Esophagus muscularis mucosa (tissue), 4 donors: Measurements from ENCODE around the gene FGFR2. TPM values are rescaled to one million over a fixed set of nuclear protein-coding genes. Genes with fewer than 3 reads are reported as not detected.

Experiments
- DNase-seq: peaks from one replicate; pipeline ENCODE4 v3.0.0-alpha.2; 2017; ENCODE audit errors: extremely low spot score
- H3K27ac ChIP-seq, 4 donors: fragments of 200-600 bp; sonication (generic); replicated peaks in 1 of 4; 1 replicate in 3 of 4; 2 replicates in 1 of 4; pipeline ENCODE4 v1.5.1; 2016 to 2019; ENCODE audit warnings: mild to moderate bottlenecking in 1 of 4
- H3K27me3 ChIP-seq, 4 donors: fragments of 200-600 bp; sonication (generic); one replicate each; pipeline versions ENCODE4 v1.5.1 to v1.6.0; 2016 to 2019
- H3K36me3 ChIP-seq, 4 donors: fragments of 200-600 bp; sonication (generic); one replicate each; pipeline ENCODE4 v1.5.1; 2016 to 2019
- H3K4me1 ChIP-seq, 4 donors: fragments of 200-600 bp; sonication (generic); one replicate each; pipeline ENCODE4 v1.5.1; 2016 to 2019
- H3K4me3 ChIP-seq, 4 donors: fragments of 200-600 bp; sonication (generic); 1 replicate in 2 of 4; 2 replicates in 2 of 4; pipeline ENCODE4 v1.5.1; 2016 to 2019; ENCODE audit warnings: mild to moderate bottlenecking in 4 of 4, moderate library complexity in 1 of 4
- H3K9me3 ChIP-seq, 4 donors: fragments of 200-600 bp; sonication (generic); 1 replicate in 3 of 4; 2 replicates in 1 of 4; pipeline ENCODE4 v1.5.1; 2016 to 2019
- EP300 ChIP-seq: sonication (generic); formaldehyde crosslinking; IDR thresholded peaks from one replicate; pipeline ENCODE4 v1.6.1; 2017; ENCODE audit warnings: antibody characterized with exemption
- POLR2A ChIP-seq: fragments of 450-650 bp; IDR thresholded peaks from one replicate; pipeline ENCODE4 v1.6.1; 2017; ENCODE audit warnings: antibody characterized with exemption, moderate library complexity, mild to moderate bottlenecking, low read depth
- POLR2AphosphoS5 ChIP-seq, 2 donors: sonication (generic); formaldehyde crosslinking; IDR thresholded peaks; one replicate each; pipeline ENCODE4 v1.6.1; 2017; ENCODE audit warnings: antibody characterized with exemption in 2 of 2
- WGBS: methylation state at CpG from one replicate; pipeline ENCODE4 v1.1.5; 2018; 5-methylcytosine and 5-hydroxymethylcytosine counted together
- intact Hi-C: fragments of 100-400 bp; cut with DNase I; formaldehyde crosslinking; loops from one replicate; pipeline ENCODE4 v1.15.1; 2023
- total RNA-seq, 4 donors: library from RNA; depleted of rRNA; stranded (reverse); fragments of >200 nt; gene quantifications; one replicate each; pipeline versions ENCODE4 v1.1.0 to v1.2.1, GENCODE V29; 2016
- TF ChIP-seq, protein P1 (sequence below), 3 experiments: fragments of 200-600 bp in 2 of 3; fragments of 450-650 bp in 1 of 3; sonication (generic) in 2 of 3; IDR thresholded peaks; one replicate each; pipeline ENCODE4 v1.5.1; 2017 to 2019; ENCODE audit warnings: antibody characterized with exemption in 3 of 3, mild to moderate bottlenecking in 2 of 3, moderate library complexity in 1 of 3

The FGFR2 gene
- total RNA-seq, 4 donors from 2014 or later = 58.6 to 74.0 (median 60.5) TPM

GRCh38 chr10:121436630-121437341 lies 161.5 kb downstream of the FGFR2 start:
- intact Hi-C loops = loop anchor here (10.0 kb wide), 1 partner anchor 158 kb away; the partner anchor contains the start of gene FGFR2
- Histone ChIP-seq H3K27ac (peak overlapping the region in 3 of 4 donors; percentile 7 to 38 (median 36)), H3K27me3 (no peaks in the 10 kb centered on the region), H3K9me3 (no peaks in the 10 kb centered on the region), H3K4me3 (no peak overlapping the region), H3K36me3 (no peaks in the 10 kb centered on the region), H3K4me1 (peaks cover 4 to 34% (median 27%) of the 10 kb centered on the region in 4 donors)
- DNase-seq = no peak
- WGBS = 59% methylated on average over 5 of the region's 5 CpGs
- TF ChIP-seq POLR2A = no peak
- TF ChIP-seq EP300 = no peak
- no peak for TF ChIP-seq POLR2AphosphoS5 (IDR thresholded peaks at IDR 0.05)
- TF ChIP-seq, protein P1, sequence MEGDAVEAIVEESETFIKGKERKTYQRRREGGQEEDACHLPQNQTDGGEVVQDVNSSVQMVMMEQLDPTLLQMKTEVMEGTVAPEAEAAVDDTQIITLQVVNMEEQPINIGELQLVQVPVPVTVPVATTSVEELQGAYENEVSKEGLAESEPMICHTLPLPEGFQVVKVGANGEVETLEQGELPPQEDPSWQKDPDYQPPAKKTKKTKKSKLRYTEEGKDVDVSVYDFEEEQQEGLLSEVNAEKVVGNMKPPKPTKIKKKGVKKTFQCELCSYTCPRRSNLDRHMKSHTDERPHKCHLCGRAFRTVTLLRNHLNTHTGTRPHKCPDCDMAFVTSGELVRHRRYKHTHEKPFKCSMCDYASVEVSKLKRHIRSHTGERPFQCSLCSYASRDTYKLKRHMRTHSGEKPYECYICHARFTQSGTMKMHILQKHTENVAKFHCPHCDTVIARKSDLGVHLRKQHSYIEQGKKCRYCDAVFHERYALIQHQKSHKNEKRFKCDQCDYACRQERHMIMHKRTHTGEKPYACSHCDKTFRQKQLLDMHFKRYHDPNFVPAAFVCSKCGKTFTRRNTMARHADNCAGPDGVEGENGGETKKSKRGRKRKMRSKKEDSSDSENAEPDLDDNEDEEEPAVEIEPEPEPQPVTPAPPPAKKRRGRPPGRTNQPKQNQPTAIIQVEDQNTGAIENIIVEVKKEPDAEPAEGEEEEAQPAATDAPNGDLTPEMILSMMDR (IDR thresholded peaks at IDR 0.05) = no peak

DNA sequence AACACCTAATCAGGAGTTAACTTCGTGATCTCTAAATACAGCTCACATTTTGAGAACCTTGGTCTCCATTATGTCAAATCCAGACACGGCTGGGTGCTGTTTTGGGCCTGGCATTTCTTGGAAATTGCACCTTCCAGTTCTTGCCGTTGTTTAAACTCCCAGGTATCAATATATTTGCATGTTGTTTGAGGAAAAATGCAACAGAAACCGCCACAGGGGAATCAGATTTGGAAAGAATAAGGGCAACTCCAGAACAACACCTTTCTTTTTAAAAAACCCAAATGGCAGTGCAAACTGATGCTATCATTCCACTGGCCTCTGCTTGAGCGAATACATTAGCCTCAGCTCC lies 162.0 kb downstream of the FGFR2 start:
- intact Hi-C loops = loop anchor here (10.0 kb wide), 1 partner anchor 159 kb away; the partner anchor contains the start of gene FGFR2
- H3K27me3 ChIP-seq = no peaks in the 10 kb centered on the region
- H3K9me3 ChIP-seq = no peaks in the 10 kb centered on the region
- DNase-seq = no peak
- TF ChIP-seq POLR2AphosphoS5 (IDR thresholded peaks at IDR 0.05) (no peak), POLR2A (no peak), EP300 (no peak)
- TF ChIP-seq, protein P1 (IDR thresholded peaks at IDR 0.05) = no peak
- H3K36me3 ChIP-seq = no peaks in the 10 kb centered on the region
- H3K4me1 ChIP-seq = peaks cover 4 to 34% (median 27%) of the 10 kb centered on the region in 4 donors
- WGBS = 91% methylated on average over 5 of the region's 5 CpGs
- H3K27ac ChIP-seq = peak overlapping the region in 3 of 4 donors; percentile 7 to 38 (median 36)
- no peak overlapping the region for H3K4me3 ChIP-seq

GRCh38 chr10:121435099-121435875 lies 163.0 kb downstream of the FGFR2 start:
- H3K4me3 ChIP-seq = no peak overlapping the region
- peaks cover 4 to 34% (median 27%) of the 10 kb centered on the region in 4 donors for H3K4me1 ChIP-seq
- H3K36me3 ChIP-seq = no peaks in the 10 kb centered on the region
- WGBS = 67% methylated on average over 9 of the region's 9 CpGs
- H3K27ac ChIP-seq = no peak overlapping the region
- no peaks in the 10 kb centered on the region for H3K9me3 ChIP-seq
- H3K27me3 ChIP-seq = no peaks in the 10 kb centered on the region
- intact Hi-C loops = loop anchor here (10.0 kb wide), 1 partner anchor 160 kb away; the partner anchor contains the start of gene FGFR2
- no peak for DNase-seq
- TF ChIP-seq EP300 (no peak), POLR2A (no peak)

GRCh38 chr10:121433965-121434364 lies 164.3 kb downstream of the FGFR2 start:
- no peak for DNase-seq

More at GRCh38 chr10:121433965-121434364, 164.3 kb downstream of the FGFR2 start:
- TF ChIP-seq, protein P1 (IDR thresholded peaks at IDR 0.05) = no peak
- no peak for TF ChIP-seq EP300
- no peak for TF ChIP-seq POLR2A
- TF ChIP-seq POLR2AphosphoS5 (IDR thresholded peaks at IDR 0.05) = no peak
- Histone ChIP-seq H3K27ac (no peak overlapping the region), H3K9me3 (no peaks in the 10 kb centered on the region), H3K4me3 (no peak overlapping the region), H3K4me1 (peaks cover 4 to 34% (median 27%) of the 10 kb centered on the region in 4 donors), H3K36me3 (no peaks in the 10 kb centered on the region), H3K27me3 (no peaks in the 10 kb centered on the region)
- 90% methylated on average over 6 of the region's 7 CpGs for WGBS
- intact Hi-C loops = loop anchor here (10.0 kb wide), 1 partner anchor 161 kb away; the partner anchor contains the start of gene FGFR2
